Suppressor macrophage treated with lipopolysaccharide for 1 hour (primary cell): ENCODE data around the gene CDK3.
A peak's percentile ranks its signal among the peaks of the same experiment; 100 is the strongest.
"Not testable (repeated sequence)": the region's sequence is repeated elsewhere in the genome, so short reads cannot be mapped to it uniquely, and the experiment has no call there.

Experiments
- DNase-seq, 3 donors: peaks; one replicate each; pipeline ENCODE4 v3.0.0-alpha.2; 2020 to 2022

The CDK3 gene

DNA sequence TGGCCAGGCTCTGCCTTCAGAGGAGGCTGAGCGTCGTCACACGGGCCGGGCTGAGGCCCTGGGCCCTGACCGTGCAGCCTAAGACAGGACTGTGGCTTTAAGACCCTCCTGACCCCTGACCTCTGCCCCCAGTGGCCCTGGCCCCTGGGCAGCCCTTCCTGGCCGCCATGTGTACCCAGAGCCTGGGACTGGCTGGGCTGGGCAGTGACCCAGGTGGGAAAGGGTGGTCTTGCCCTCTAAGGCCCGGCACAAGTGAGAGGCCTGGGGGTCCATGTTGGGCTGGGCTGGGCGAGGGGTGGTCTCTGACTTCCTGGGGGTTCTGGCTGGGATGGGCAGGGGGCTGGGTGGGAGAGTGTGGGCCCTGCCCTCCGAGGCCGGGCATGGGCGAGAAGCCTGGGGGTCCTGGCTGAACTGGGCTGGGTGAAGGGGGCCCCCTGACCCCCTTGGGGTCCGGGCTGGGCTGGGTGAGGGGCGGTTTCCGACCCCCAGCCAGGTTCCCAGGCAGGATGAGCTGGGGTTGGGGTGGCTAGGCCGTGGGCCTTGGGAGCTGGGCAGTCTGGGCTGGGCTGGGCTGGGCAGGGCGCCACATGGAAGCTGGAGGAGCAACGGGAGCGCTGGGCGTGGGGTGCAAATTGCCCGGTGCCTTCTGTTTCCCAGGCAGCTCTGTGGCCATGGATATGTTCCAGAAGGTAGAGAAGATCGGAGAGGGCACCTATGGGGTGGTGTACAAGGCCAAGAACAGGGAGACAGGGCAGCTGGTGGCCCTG is at the start of gene CDK3:
Gene CDK3 (plus strand): TSS at position 101 of the 767 bp plus-strand sequence. CDS start 571 bp downstream, at position 672.
- no peak for DNase-seq

- DNase-seq: peak in 1 of 3 donors; percentile 10
Observed at GRCh38 chr17:75950855-75951554, 49.6 kb upstream of the CDK3 start.

GRCh38 chr17:75959051-75959838 is 41.4 kb upstream of the CDK3 start:
- DNase-seq: no peak

GRCh38 chr17:75959839-75960511 is 40.7 kb upstream of the CDK3 start:
- DNase-seq: peak in 1 of 3 donors; percentile 7

- DNase-seq: no peak
Observed at GRCh38 chr17:75965468-75965867, 35.2 kb upstream of the CDK3 start.

DNA sequence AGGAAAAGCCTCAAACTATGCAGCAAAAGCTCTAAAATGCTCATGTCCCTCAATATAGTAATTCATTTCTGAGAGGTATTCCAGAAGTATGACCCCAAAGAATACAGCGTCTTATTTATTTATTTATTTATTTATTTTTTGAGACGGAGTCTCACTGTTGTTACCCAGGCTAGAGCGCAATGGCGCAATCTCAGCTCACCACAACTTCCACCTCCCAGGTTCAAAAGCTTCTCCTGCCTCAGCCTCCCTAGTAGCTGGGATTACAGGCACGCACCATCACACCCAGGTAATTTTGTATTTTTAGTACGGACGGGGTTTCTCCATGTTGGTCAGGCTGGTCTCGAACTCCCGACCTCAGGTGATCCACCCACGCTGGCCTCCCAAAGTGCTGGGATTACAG is 31.6 kb upstream of the CDK3 start:
- DNase-seq: not testable (repeated sequence)

GRCh38 chr17:75970011-75970523 is 30.6 kb upstream of the CDK3 start:
- DNase-seq: peak; percentile 42 to 66 (median 63)

DNA sequence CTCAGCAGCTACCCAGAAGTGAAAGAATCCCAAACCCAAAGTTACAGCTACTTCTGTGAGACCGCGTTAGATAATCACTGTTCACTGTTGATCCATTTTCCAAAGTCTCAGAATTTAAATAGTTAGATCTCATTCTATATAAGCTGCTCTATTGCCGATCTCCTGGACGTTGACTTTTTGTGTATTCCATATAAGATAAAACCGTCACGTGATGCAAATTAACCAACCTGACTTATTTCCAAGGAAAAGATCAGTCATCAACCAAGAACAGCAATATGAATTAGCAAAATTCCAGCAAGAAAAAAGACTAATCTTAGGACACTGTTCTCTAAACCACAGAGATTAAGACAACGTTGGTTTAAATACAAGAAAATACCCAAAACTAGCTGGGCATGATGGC is 30.0 kb upstream of the CDK3 start:
- no peak for DNase-seq

DNA sequence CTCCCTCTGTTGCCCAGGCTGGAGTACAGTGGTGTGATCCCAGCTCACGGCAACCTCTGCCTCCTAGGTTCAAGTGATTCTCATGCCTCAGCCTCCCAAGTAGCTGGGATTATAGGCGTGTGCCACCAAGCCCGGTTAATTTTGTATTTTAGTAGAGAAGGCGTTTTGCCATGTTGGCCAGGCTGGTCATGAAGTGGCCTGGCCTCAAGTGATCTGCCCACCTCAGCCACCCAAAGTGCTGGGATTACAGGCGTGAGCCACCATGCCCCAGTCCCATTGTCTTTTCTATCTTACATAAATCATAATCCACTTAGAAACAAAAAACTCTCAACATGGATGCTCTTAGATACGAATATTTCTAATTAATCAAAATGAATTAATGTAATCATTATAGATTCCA is 25.5 kb upstream of the CDK3 start:
- not testable (repeated sequence) for DNase-seq

- DNase-seq: no peak
Observed at GRCh38 chr17:75975757-75976174, 24.9 kb upstream of the CDK3 start.

- no peak for DNase-seq
Observed at GRCh38 chr17:75976175-75976848, 24.3 kb upstream of the CDK3 start.

DNA sequence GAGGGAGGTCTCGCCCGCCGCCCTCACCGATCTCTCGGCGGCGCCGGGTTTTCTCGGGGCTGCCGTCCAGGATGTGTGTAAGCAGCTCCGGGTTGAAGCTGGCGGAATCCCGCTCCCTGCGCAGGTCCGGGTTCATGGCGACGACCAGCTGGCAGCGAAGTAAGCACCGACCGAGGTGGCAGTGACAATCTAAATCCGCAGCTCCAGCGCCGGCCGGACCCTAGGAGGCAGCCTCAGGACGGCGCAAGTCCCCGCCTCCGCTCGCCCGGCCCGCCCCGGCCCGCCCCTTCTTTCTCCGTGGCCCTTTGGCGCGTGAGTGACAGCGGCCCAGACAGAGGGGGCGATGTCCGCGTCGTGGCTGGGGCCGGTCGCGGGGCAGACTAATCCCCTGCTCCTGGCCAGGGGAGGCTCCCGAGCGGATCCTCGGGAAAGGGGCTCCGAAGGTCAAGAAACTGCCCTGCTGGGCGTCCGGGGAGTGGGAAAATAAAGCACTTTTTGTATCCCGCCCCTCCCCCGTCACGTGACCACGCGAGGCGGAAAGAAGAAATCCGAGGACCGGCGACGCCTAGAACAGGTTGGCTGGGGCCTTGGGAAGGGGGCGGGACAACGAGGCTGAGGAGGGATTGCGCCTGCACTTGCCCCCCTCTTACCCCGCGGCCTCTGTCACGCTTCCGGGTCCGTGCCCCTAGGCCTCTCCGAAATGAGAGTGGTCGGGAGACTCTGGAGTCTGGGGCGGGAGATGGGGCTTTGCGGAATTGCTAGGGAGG is 21.5 kb upstream of the CDK3 start, which contains the start of the genes ACOX1 and TEN1:
Gene ACOX1 (minus strand): TSS at position 229 of the 767 bp plus-strand sequence. CDS start 93 bp downstream, at position 136.
Gene TEN1 (plus strand): TSS at position 303 of the 767 bp plus-strand sequence. CDS start 6,953 bp downstream, outside the sequence.
- DNase-seq: peak; percentile 95 to 97 (median 96)

DNA sequence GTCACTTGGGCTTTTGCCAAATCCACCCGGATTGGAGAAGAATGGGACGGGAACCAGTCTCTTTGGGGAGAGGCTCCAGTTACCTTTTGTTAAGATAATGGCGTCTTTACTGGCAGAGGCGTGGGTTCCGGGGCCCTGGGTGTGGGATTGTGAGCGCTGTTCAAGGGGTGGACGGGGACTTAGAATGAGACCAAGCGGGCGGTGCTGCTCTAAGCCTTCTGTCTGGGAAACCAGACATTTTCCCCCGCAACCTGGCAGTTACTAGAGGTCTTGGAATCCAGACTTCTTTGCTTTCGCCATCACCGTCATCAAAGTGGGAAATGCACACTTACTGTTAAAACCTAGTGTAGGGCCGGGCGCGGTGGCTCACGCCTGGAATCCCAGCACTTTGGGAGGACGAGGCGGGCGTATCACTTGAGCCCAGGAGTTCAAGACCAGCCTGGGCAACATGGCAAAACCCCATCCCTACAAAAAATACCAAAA is 20.9 kb upstream of the CDK3 start:
- peak in 1 of 3 donors; percentile 55 for DNase-seq

DNA sequence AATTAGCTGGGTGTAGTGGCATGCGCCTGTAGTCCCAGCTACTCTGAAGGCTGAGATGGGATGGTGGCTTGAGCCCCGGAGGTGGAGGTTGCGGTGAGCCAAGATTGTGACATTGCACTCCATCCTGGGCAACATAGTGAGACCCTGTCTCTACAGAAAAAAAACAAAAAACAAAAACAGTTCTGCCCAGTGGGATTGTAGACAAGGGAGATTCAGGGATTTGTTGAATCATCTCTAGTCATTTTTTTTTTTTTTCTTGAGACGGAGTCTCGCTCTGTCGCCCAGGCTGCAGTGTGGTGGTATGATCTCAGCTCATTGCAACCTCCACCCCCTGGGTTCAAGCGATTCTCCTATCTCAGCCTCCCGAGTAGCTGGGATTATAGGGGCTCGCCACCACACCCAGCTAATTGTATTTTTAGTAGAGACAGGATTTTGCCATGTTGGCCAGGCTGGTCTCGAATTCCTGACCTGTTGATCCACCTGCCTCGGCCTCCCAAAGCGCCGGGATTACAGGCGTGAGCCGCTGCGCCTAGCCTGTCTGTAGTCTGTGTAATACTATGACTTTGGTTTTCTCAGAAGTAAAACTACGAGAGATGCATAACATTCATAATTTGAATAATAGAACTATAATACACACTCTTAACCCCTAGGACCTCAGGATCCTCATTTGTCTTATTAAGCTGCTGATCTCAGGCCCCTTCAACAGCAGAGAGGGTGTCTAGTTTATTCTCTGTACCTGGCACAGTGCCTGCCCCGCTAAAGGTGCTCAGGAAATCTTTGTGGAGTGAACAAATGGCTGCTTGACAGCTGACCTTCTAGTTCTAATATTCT is 20.3 kb upstream of the CDK3 start:
- DNase-seq: peak in 2 of 3 donors; percentile 15 to 38

DNA sequence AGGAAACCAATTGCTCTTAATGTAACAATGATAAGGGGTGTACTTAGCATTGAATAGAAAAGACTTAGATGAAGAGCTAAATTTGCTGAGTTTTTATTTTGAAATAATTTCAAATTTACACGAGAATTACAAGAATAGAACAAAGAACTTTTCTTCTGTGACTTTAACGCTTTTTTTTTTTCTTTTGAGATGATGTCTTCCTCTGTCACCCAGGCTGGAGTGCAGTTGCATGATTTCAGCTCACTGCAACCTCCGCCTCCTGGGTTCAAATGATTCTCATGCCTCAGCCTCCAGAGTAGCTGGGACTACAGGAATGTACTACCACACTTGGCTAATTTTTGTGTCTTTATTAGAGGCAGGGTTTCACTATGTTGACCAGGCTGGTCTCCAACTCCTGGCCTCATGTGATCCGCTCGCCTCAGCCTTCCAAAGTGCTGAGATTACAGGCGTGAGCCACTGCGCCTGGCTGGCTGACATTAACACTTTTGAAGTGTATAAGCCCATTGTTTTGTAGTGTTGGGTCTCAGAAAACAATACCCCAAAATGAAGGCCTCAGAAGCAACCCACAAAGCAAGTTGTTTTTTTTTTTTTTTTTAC is 19.5 kb upstream of the CDK3 start:
- no peak for DNase-seq

DNA sequence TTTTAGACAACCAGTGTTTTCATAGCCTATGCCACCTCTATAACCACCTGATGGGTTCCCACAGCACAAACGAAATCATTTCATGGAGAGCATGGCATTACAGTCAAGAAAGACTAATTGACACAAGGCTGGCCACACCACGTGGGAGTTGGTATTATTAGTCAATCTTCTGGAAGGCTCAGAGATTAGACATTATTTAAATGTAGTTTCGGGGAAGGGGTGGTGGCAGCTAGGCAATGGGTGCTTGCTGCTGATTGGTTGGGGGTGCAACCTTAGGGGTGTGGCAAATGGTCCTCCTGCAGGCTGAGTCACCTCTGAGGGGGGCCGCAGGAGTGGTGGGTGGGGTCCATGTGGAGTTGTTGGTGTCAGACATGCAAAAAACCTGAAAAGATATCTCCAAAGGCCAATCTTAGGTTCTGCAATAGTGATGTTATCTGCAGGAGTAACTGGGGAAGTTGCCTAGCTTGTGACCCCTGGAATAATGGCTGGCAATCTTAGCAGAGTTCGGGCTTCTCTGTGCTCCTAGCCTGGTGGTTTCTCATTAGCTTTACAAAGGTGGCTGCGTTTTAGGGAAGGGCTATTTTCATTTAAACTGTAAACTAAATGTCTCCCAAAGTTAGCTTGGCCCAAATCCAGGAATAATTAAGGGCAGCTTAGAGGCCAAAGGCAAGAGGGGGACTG is 17.0 kb upstream of the CDK3 start:
- peak; percentile 51 to 70 (median 53) for DNase-seq

GRCh38 chr17:75985986-75986385 is 14.7 kb upstream of the CDK3 start:
- no peak for DNase-seq

DNA sequence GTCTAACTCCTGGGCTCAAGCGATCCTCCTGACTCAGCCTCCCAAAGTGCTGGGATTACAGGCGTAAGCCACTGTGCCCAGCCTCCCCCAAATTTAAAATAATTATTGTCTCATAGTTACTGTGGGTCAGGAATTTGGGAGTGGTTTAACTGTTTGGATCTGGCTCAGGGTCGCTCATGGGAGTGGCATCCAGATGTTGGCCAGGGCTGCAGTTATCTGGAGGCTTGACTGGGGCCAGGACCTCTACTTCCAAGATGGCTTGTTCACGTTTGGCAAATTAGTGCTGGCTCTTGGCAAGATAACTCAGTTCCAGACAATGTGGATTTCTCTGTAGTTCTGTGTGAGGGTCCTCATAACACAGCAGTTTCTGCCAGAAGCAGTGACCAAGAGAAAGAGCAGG is 13.6 kb upstream of the CDK3 start:
- DNase-seq: no peak

- DNase-seq: no peak
Observed at GRCh38 chr17:75991396-75991795, 9.3 kb upstream of the CDK3 start.
